HUES48 (cell line): ENCODE measurements around the gene ACTR3C.
"Not testable (repeated sequence)": the region's sequence is repeated elsewhere in the genome, so short reads cannot be mapped to it uniquely, and the experiment has no call there.

Experiments used
- H3K27ac ChIP-seq: one replicate; pipeline ENCODE4 v1.7.0; 2013; ENCODE audit warnings: low read depth, low read length, inconsistent platforms
- H3K27me3 ChIP-seq: 2 replicates; pipeline ENCODE4 v1.6.1; 2013; ENCODE audit warnings: mild to moderate bottlenecking, low read length; ENCODE audit not compliant: control insufficient read depth, insufficient read depth
- H3K36me3 ChIP-seq: 2 replicates; pipeline ENCODE4 v1.6.1; 2013; ENCODE audit warnings: low read length; ENCODE audit not compliant: control insufficient read depth, insufficient read depth
- H3K4me1 ChIP-seq: 2 replicates; pipeline ENCODE4 v1.6.1; 2013; ENCODE audit warnings: mild to moderate bottlenecking, low read length; ENCODE audit not compliant: control insufficient read depth, insufficient read depth
- H3K4me3 ChIP-seq: 2 replicates; pipeline ENCODE4 v1.5.1; 2013; ENCODE audit warnings: mild to moderate bottlenecking, low read depth, low read length
- H3K9ac ChIP-seq: 2 replicates; pipeline ENCODE4 v1.6.1; 2013; ENCODE audit warnings: mild to moderate bottlenecking, low read depth, low read length, moderate library complexity
- H3K9me3 ChIP-seq: 2 replicates; pipeline ENCODE4 v1.6.1; 2013; ENCODE audit warnings: low read length; ENCODE audit not compliant: control insufficient read depth, insufficient read depth

The ACTR3C gene

GRCh38 chr7:150323682-150324372 is 482 bp upstream of the ACTR3C start:
- H3K9ac ChIP-seq: peak overlapping the region; percentile 86
- no peaks in the 10 kb centered on the region for H3K27me3 ChIP-seq
- peak overlapping the region; percentile 82 for H3K4me3 ChIP-seq
- H3K27ac ChIP-seq: peak overlapping the region; percentile 80
- H3K4me1 ChIP-seq: peaks cover 20% of the 10 kb centered on the region
- no peaks in the 10 kb centered on the region for H3K9me3 ChIP-seq
- H3K36me3 ChIP-seq: peaks cover 38% of the 10 kb centered on the region

GRCh38 chr7:150322114-150322832 is 1.1 kb downstream of the ACTR3C start:
- Histone ChIP-seq H3K27ac (peak overlapping the region; percentile 80), H3K4me3 (peak overlapping the region; percentile 82), H3K9me3 (no peaks in the 10 kb centered on the region), H3K4me1 (peaks cover 19% of the 10 kb centered on the region), H3K36me3 (peaks cover 23% of the 10 kb centered on the region), H3K9ac (peak overlapping the region; percentile 86), H3K27me3 (no peaks in the 10 kb centered on the region)

GRCh38 chr7:150321788-150322113 is 1.6 kb downstream of the ACTR3C start:
- H3K9me3 ChIP-seq: no peaks in the 10 kb centered on the region
- no peak overlapping the region for H3K27ac ChIP-seq
- H3K4me1 ChIP-seq: peaks cover 19% of the 10 kb centered on the region
- H3K27me3 ChIP-seq: no peaks in the 10 kb centered on the region
- no peak overlapping the region for H3K9ac ChIP-seq
- H3K36me3 ChIP-seq: peaks cover 18% of the 10 kb centered on the region
- H3K4me3 ChIP-seq: no peak overlapping the region

- H3K36me3 ChIP-seq: no peaks in the 10 kb centered on the region
- H3K9ac ChIP-seq: no peak overlapping the region; the same call in 1 of the 2 replicates
- peaks cover 29% of the 10 kb centered on the region for H3K4me1 ChIP-seq
- peak overlapping the region; percentile 73 for H3K27ac ChIP-seq
- H3K4me3 ChIP-seq: no peak overlapping the region
- no peaks in the 10 kb centered on the region for H3K27me3 ChIP-seq
- no peaks in the 10 kb centered on the region for H3K9me3 ChIP-seq
These were observed 5.4 kb downstream of the ACTR3C start for GRCh38 chr7:150317748-150318444.

- peaks cover 31% of the 10 kb centered on the region for H3K4me1 ChIP-seq
- H3K27ac ChIP-seq, H3K4me3 ChIP-seq, H3K9ac ChIP-seq, H3K36me3 ChIP-seq, H3K9me3 ChIP-seq, H3K27me3 ChIP-seq: not testable (repeated sequence)
These were observed 6.4 kb downstream of the ACTR3C start for GRCh38 chr7:150316987-150317386.

- Histone ChIP-seq H3K27me3 (peaks cover 4% of the 10 kb centered on the region; the same call in 1 of the 2 replicates), H3K9ac (no peak overlapping the region), H3K27ac (no peak overlapping the region), H3K36me3 (no peaks in the 10 kb centered on the region), H3K4me1 (peaks cover 36% of the 10 kb centered on the region), H3K4me3 (no peak overlapping the region), H3K9me3 (no peaks in the 10 kb centered on the region)
These were observed 8.6 kb downstream of the ACTR3C start for GRCh38 chr7:150314639-150315239.

- H3K4me3 ChIP-seq: no peak overlapping the region
- no peaks in the 10 kb centered on the region for H3K36me3 ChIP-seq
- no peaks in the 10 kb centered on the region for H3K9me3 ChIP-seq
- no peak overlapping the region for H3K9ac ChIP-seq
- H3K4me1 ChIP-seq: peaks cover 36% of the 10 kb centered on the region
- peaks cover 9% of the 10 kb centered on the region for H3K27me3 ChIP-seq
- H3K27ac ChIP-seq: no peak overlapping the region
These were observed 9.5 kb downstream of the ACTR3C start for GRCh38 chr7:150313870-150314269.

GRCh38 chr7:150313367-150313809 is 10.0 kb downstream of the ACTR3C start:
- Histone ChIP-seq H3K27me3 (peaks cover 9% of the 10 kb centered on the region), H3K27ac (no peak overlapping the region), H3K4me3 (no peak overlapping the region), H3K9me3 (no peaks in the 10 kb centered on the region), H3K36me3 (no peaks in the 10 kb centered on the region), H3K9ac (no peak overlapping the region), H3K4me1 (peaks cover 36% of the 10 kb centered on the region)

- H3K4me3 ChIP-seq, H3K9ac ChIP-seq, H3K9me3 ChIP-seq: not testable (repeated sequence)
These were observed 10.5 kb downstream of the ACTR3C start for GRCh38 chr7:150312649-150313366.

GRCh38 chr7:150311711-150312110 is 11.6 kb downstream of the ACTR3C start:
- Histone ChIP-seq H3K27ac (peak overlapping the region; percentile 5), H3K4me1 (peaks cover 29% of the 10 kb centered on the region), H3K9ac (no peak overlapping the region)

More at GRCh38 chr7:150312649-150313366, 10.5 kb downstream of the ACTR3C start:
- not testable (repeated sequence) for H3K27ac ChIP-seq, H3K27me3 ChIP-seq, H3K36me3 ChIP-seq
- peaks cover 34% of the 10 kb centered on the region for H3K4me1 ChIP-seq

More at GRCh38 chr7:150311711-150312110, 11.6 kb downstream of the ACTR3C start:
- no peak overlapping the region for H3K4me3 ChIP-seq
- no peaks in the 10 kb centered on the region; the same call in 1 of the 2 replicates for H3K9me3 ChIP-seq
- no peaks in the 10 kb centered on the region for H3K36me3 ChIP-seq
- H3K27me3 ChIP-seq: peaks cover 9% of the 10 kb centered on the region
